Measurements from ENCODE around the gene QRSL1.

Gene QRSL1

GRCh38 chr6:106637717-106638341 is 8.5 kb downstream of the QRSL1 start:
- Histone ChIP-seq H3K27ac (ENCODE audit: low read depth, low read length) (no peak overlapping the region), H3K4me3 (ENCODE audit: low read depth in 1 of 5, low read length in 5 of 5) (no peak overlapping the region), H3K27me3 (ENCODE audit: control insufficient read depth in 5 of 5, insufficient read depth in 4 of 5, low read length in 5 of 5) (no peaks in the 10 kb centered on the region)

DNA sequence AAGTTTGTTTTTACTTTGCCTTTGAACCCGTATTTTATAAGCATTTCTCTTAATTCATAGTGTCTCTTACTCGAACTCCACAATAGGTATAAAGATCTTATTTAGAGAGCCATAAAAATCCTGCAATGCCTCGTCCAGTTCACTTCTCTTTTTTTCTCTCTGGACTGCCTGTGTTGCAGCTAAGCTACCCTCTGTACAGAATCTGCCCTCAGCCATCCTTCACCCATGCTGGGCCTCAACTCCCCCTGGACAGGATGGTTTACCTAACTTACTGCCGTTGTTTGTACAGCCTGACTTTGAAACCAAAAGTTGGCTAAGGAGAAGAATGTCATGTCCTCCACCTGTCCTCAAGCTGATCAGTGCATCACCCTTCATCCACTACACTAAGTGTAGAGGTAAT is 10.4 kb downstream of the QRSL1 start:
- Histone ChIP-seq H3K36me3 (ENCODE audit: control insufficient read depth in 5 of 5, insufficient read depth in 5 of 5, low read length in 5 of 5) (peaks cover 6 to 37% (median 25%) of the 10 kb centered on the region in 5 donors), H3K27ac (ENCODE audit: low read depth, low read length) (no peak overlapping the region), H3K4me1 (ENCODE audit: control insufficient read depth in 5 of 5, insufficient read depth in 5 of 5, low read length in 5 of 5) (peaks cover 0 to 14% (median 3%) of the 10 kb centered on the region in 5 donors), H3K9ac (ENCODE audit: low read length in 5 of 5) (no peak overlapping the region), H3K9me3 (ENCODE audit: control insufficient read depth in 5 of 5, low read length in 5 of 5) (no peaks in the 10 kb centered on the region), H3K27me3 (ENCODE audit: control insufficient read depth in 5 of 5, insufficient read depth in 4 of 5, low read length in 5 of 5) (no peaks in the 10 kb centered on the region), H3K4me3 (ENCODE audit: low read depth in 1 of 5, low read length in 5 of 5) (no peak overlapping the region)

More at GRCh38 chr6:106637717-106638341, 8.5 kb downstream of the QRSL1 start:
- Histone ChIP-seq H3K36me3 (ENCODE audit: control insufficient read depth in 5 of 5, insufficient read depth in 5 of 5, low read length in 5 of 5) (peaks cover 3 to 17% (median 8%) of the 10 kb centered on the region in 5 donors), H3K9me3 (ENCODE audit: control insufficient read depth in 5 of 5, low read length in 5 of 5) (no peaks in the 10 kb centered on the region), H3K4me1 (ENCODE audit: control insufficient read depth in 5 of 5, insufficient read depth in 5 of 5, low read length in 5 of 5) (peaks cover 0 to 14% (median 3%) of the 10 kb centered on the region in 5 donors), H3K9ac (ENCODE audit: low read length in 5 of 5) (no peak overlapping the region)

GRCh38 chr6:106642476-106642875 is 13.1 kb downstream of the QRSL1 start:
- Histone ChIP-seq H3K9me3 (ENCODE audit: control insufficient read depth in 5 of 5, low read length in 5 of 5) (no peaks in the 10 kb centered on the region), H3K4me3 (ENCODE audit: low read depth in 1 of 5, low read length in 5 of 5) (no peak overlapping the region), H3K27me3 (ENCODE audit: control insufficient read depth in 5 of 5, insufficient read depth in 4 of 5, low read length in 5 of 5) (no peaks in the 10 kb centered on the region), H3K27ac (ENCODE audit: low read depth, low read length) (no peak overlapping the region), H3K36me3 (ENCODE audit: control insufficient read depth in 5 of 5, insufficient read depth in 5 of 5, low read length in 5 of 5) (peaks cover 10 to 48% (median 32%) of the 10 kb centered on the region in 5 donors), H3K4me1 (ENCODE audit: control insufficient read depth in 5 of 5, insufficient read depth in 5 of 5, low read length in 5 of 5) (peaks cover 0 to 5% (median 0%) of the 10 kb centered on the region in 5 donors), H3K9ac (ENCODE audit: low read length in 5 of 5) (no peak overlapping the region)

DNA sequence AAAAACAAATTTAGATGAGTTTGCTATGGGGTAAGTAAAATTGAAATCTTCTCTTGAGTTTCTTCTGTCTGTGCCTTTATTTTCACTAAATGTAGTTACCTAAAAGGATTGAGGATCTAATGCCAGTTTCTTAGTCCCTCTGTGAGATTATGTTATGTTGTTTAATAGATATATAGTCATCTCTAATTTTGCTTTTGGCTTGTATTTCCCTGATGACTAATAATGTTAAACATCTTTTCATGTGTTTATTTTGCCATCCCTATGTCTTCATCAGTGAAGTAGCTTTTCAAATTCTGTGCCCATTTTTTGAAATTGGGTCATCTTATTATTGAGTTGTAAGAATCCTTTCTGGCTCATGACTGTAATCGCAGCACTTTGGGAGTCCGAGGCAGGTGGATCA is 13.7 kb downstream of the QRSL1 start:
- Histone ChIP-seq H3K27me3 (ENCODE audit: control insufficient read depth in 5 of 5, insufficient read depth in 4 of 5, low read length in 5 of 5) (no peaks in the 10 kb centered on the region), H3K36me3 (ENCODE audit: control insufficient read depth in 5 of 5, insufficient read depth in 5 of 5, low read length in 5 of 5) (peaks cover 10 to 48% (median 32%) of the 10 kb centered on the region in 5 donors), H3K4me1 (ENCODE audit: control insufficient read depth in 5 of 5, insufficient read depth in 5 of 5, low read length in 5 of 5) (peaks cover 0 to under 1% (median 0%) of the 10 kb centered on the region in 5 donors), H3K4me3 (ENCODE audit: low read depth in 1 of 5, low read length in 5 of 5) (no peak overlapping the region), H3K9ac (ENCODE audit: low read length in 5 of 5) (no peak overlapping the region), H3K27ac (ENCODE audit: low read depth, low read length) (no peak overlapping the region), H3K9me3 (ENCODE audit: control insufficient read depth in 5 of 5, low read length in 5 of 5) (no peaks in the 10 kb centered on the region)

GRCh38 chr6:106648651-106649308 is 19.4 kb downstream of the QRSL1 start:
- peaks cover 19 to 57% (median 52%) of the 10 kb centered on the region in 5 donors for H3K36me3 ChIP-seq (ENCODE audit: control insufficient read depth in 5 of 5, insufficient read depth in 5 of 5, low read length in 5 of 5)

DNA sequence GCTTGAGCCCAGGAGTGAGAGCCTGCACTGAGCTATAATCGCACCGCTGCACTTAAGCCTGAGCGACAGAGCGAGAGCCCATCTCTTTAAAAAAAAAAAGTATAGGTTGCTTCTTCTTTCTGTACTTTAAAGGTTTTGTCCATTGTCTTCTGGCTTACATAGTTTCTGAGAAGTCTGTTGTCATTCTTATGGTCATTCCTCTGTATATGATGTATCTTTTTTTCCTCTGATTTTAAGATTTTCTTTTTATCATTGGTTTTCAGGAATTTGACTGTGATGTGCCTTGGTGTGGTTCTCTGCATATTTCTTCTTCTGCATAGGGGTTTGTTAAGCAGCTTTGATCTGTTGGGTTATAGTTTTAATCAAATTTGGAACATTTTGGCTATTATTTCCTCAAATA is 29.1 kb downstream of the QRSL1 start:
- Histone ChIP-seq H3K9me3 (ENCODE audit: control insufficient read depth in 5 of 5, low read length in 5 of 5) (peaks cover 0 to 7% (median 6%) of the 10 kb centered on the region in 5 donors), H3K4me1 (ENCODE audit: control insufficient read depth in 5 of 5, insufficient read depth in 5 of 5, low read length in 5 of 5) (no peaks in the 10 kb centered on the region), H3K36me3 (ENCODE audit: control insufficient read depth in 5 of 5, insufficient read depth in 5 of 5, low read length in 5 of 5) (peaks cover 30 to 58% (median 47%) of the 10 kb centered on the region in 5 donors), H3K4me3 (ENCODE audit: low read depth in 1 of 5, low read length in 5 of 5) (no peak overlapping the region), H3K27ac (ENCODE audit: low read depth, low read length) (no peak overlapping the region), H3K27me3 (ENCODE audit: control insufficient read depth in 5 of 5, insufficient read depth in 4 of 5, low read length in 5 of 5) (no peaks in the 10 kb centered on the region), H3K9ac (ENCODE audit: low read length in 5 of 5) (no peak overlapping the region)

More at GRCh38 chr6:106648651-106649308, 19.4 kb downstream of the QRSL1 start:
- Histone ChIP-seq H3K9ac (ENCODE audit: low read length in 5 of 5) (peak overlapping the region in 1 of 5 donors; percentile 11), H3K4me1 (ENCODE audit: control insufficient read depth in 5 of 5, insufficient read depth in 5 of 5, low read length in 5 of 5) (no peaks in the 10 kb centered on the region), H3K27me3 (ENCODE audit: control insufficient read depth in 5 of 5, insufficient read depth in 4 of 5, low read length in 5 of 5) (no peaks in the 10 kb centered on the region), H3K9me3 (ENCODE audit: control insufficient read depth in 5 of 5, low read length in 5 of 5) (no peaks in the 10 kb centered on the region), H3K27ac (ENCODE audit: low read depth, low read length) (no peak overlapping the region), H3K4me3 (ENCODE audit: low read depth in 1 of 5, low read length in 5 of 5) (no peak overlapping the region)

GRCh38 chr6:106659859-106660258 is 30.5 kb downstream of the QRSL1 start:
- no peak overlapping the region for H3K9ac ChIP-seq (ENCODE audit: low read length in 5 of 5)
- peaks cover 0 to 7% (median 6%) of the 10 kb centered on the region in 5 donors for H3K9me3 ChIP-seq (ENCODE audit: control insufficient read depth in 5 of 5, low read length in 5 of 5)
- peaks cover 34 to 49% (median 45%) of the 10 kb centered on the region in 5 donors for H3K36me3 ChIP-seq (ENCODE audit: control insufficient read depth in 5 of 5, insufficient read depth in 5 of 5, low read length in 5 of 5)
- no peak overlapping the region for H3K27ac ChIP-seq (ENCODE audit: low read depth, low read length)
- H3K27me3 ChIP-seq (ENCODE audit: control insufficient read depth in 5 of 5, insufficient read depth in 4 of 5, low read length in 5 of 5): no peaks in the 10 kb centered on the region
- H3K4me3 ChIP-seq (ENCODE audit: low read depth in 1 of 5, low read length in 5 of 5): no peak overlapping the region
- H3K4me1 ChIP-seq (ENCODE audit: control insufficient read depth in 5 of 5, insufficient read depth in 5 of 5, low read length in 5 of 5): no peaks in the 10 kb centered on the region

- H3K4me3 ChIP-seq (ENCODE audit: low read depth in 1 of 5, low read length in 5 of 5): no peak overlapping the region
- peaks cover 0 to 7% (median 6%) of the 10 kb centered on the region in 5 donors for H3K9me3 ChIP-seq (ENCODE audit: control insufficient read depth in 5 of 5, low read length in 5 of 5)
- H3K9ac ChIP-seq (ENCODE audit: low read length in 5 of 5): no peak overlapping the region
- peaks cover 20 to 35% (median 32%) of the 10 kb centered on the region in 5 donors for H3K36me3 ChIP-seq (ENCODE audit: control insufficient read depth in 5 of 5, insufficient read depth in 5 of 5, low read length in 5 of 5)
- no peak overlapping the region for H3K27ac ChIP-seq (ENCODE audit: low read depth, low read length)
- H3K4me1 ChIP-seq (ENCODE audit: control insufficient read depth in 5 of 5, insufficient read depth in 5 of 5, low read length in 5 of 5): no peaks in the 10 kb centered on the region
- H3K27me3 ChIP-seq (ENCODE audit: control insufficient read depth in 5 of 5, insufficient read depth in 4 of 5, low read length in 5 of 5): no peaks in the 10 kb centered on the region
These were observed 33.1 kb downstream of the QRSL1 start for GRCh38 chr6:106662458-106662857.

GRCh38 chr6:106666282-106667021 is 37.1 kb downstream of the QRSL1 start:
- Histone ChIP-seq H3K4me1 (ENCODE audit: control insufficient read depth in 5 of 5, insufficient read depth in 5 of 5, low read length in 5 of 5) (no peaks in the 10 kb centered on the region), H3K9ac (ENCODE audit: low read length in 5 of 5) (no peak overlapping the region), H3K27me3 (ENCODE audit: control insufficient read depth in 5 of 5, insufficient read depth in 4 of 5, low read length in 5 of 5) (no peaks in the 10 kb centered on the region), H3K4me3 (ENCODE audit: low read depth in 1 of 5, low read length in 5 of 5) (no peak overlapping the region), H3K9me3 (ENCODE audit: control insufficient read depth in 5 of 5, low read length in 5 of 5) (no peaks in the 10 kb centered on the region), H3K27ac (ENCODE audit: low read depth, low read length) (no peak overlapping the region), H3K36me3 (ENCODE audit: control insufficient read depth in 5 of 5, insufficient read depth in 5 of 5, low read length in 5 of 5) (peaks cover 12 to 19% (median 14%) of the 10 kb centered on the region in 5 donors)

GRCh38 chr6:106667022-106667402 is 37.6 kb downstream of the QRSL1 start:
- Histone ChIP-seq H3K27ac (ENCODE audit: low read depth, low read length) (no peak overlapping the region), H3K36me3 (ENCODE audit: control insufficient read depth in 5 of 5, insufficient read depth in 5 of 5, low read length in 5 of 5) (peaks cover 12 to 19% (median 14%) of the 10 kb centered on the region in 5 donors), H3K9ac (ENCODE audit: low read length in 5 of 5) (no peak overlapping the region), H3K27me3 (ENCODE audit: control insufficient read depth in 5 of 5, insufficient read depth in 4 of 5, low read length in 5 of 5) (no peaks in the 10 kb centered on the region), H3K4me1 (ENCODE audit: control insufficient read depth in 5 of 5, insufficient read depth in 5 of 5, low read length in 5 of 5) (no peaks in the 10 kb centered on the region), H3K9me3 (ENCODE audit: control insufficient read depth in 5 of 5, low read length in 5 of 5) (no peaks in the 10 kb centered on the region), H3K4me3 (ENCODE audit: low read depth in 1 of 5, low read length in 5 of 5) (no peak overlapping the region)

Measured in subcutaneous abdominal adipose tissue (tissue), 5 donors.